Gastrocnemius medialis (tissue), 4 donors: ENCODE results near the gene GRIK4. TPM values are rescaled to one million over a fixed set of nuclear protein-coding genes. Genes with fewer than 3 reads are reported as not detected.

ENCODE experiments used
- ATAC-seq, 2 donors: fragments of 150-250 bp; one replicate each; pipeline ENCODE4 v1.9.1; 2016
- DNase-seq, 2 donors: peaks; one replicate each; pipeline ENCODE4 v3.0.0-alpha.2; 2019
- H3K27ac ChIP-seq, 4 donors: fragments of 200-600 bp; sonication (generic); 1 replicate in 1 of 4; 2 replicates in 3 of 4; pipeline ENCODE4 v1.5.1; 2016 to 2018; ENCODE audit warnings: mild to moderate bottlenecking in 2 of 4, moderate library complexity in 1 of 4
- H3K27me3 ChIP-seq, 3 donors: fragments of 200-600 bp; sonication (generic) in 2 of 3; 1 replicate in 1 of 3; 2 replicates in 2 of 3; pipeline versions ENCODE4 v1.5.1 to v1.6.0; 2016 to 2019; ENCODE audit warnings: mild to moderate bottlenecking in 1 of 3, moderate library complexity in 1 of 3
- H3K36me3 ChIP-seq, 2 donors: fragments of 200-600 bp; sonication (generic) in 1 of 2; one replicate each; pipeline ENCODE4 v1.5.1; 2017 to 2018
- H3K4me1 ChIP-seq, 2 donors: fragments of 200-600 bp; sonication (generic) in 1 of 2; one replicate each; pipeline ENCODE4 v1.5.1; 2016 to 2017; ENCODE audit warnings: mild to moderate bottlenecking in 2 of 2
- H3K4me3 ChIP-seq, 4 donors: fragments of 200-600 bp; sonication (generic) in 3 of 4; 1 replicate in 1 of 4; 2 replicates in 3 of 4; pipeline ENCODE4 v1.5.1; 2016 to 2019; ENCODE audit warnings: mild to moderate bottlenecking in 2 of 4
- H3K9me3 ChIP-seq, 3 donors: fragments of 200-600 bp; sonication (generic) in 2 of 3; 1 replicate in 1 of 3; 2 replicates in 2 of 3; pipeline ENCODE4 v1.5.1; 2016 to 2019
- POLR2A ChIP-seq, 2 donors: fragments of 450-650 bp; IDR thresholded peaks; one replicate each; pipeline ENCODE4 v1.6.1; 2017; ENCODE audit warnings: antibody characterized with exemption in 2 of 2, mild to moderate bottlenecking in 2 of 2, moderate library complexity in 2 of 2
- in situ Hi-C, 4 donors: fragments of 200-750 bp; cut with MboI; loops; one replicate each; pipeline versions ENCODE4 v1.15.0 to v1.8.0; 2017; ENCODE audit warnings: low sequenced_read_pairs in 4 of 4
- intact Hi-C: fragments of 100-400 bp; cut with DNase I; formaldehyde crosslinking; loops from one replicate; pipeline ENCODE4 v1.15.1; 2023; ENCODE audit warnings: low total_unique reads
- total RNA-seq, 4 donors: library from RNA; depleted of rRNA; stranded (reverse); fragments of >200 nt; gene quantifications; one replicate each; pipeline versions ENCODE4 v1.1.0 to v1.2.3, GENCODE V29; 2016
- TF ChIP-seq, protein P1 (sequence below), 5 experiments: fragments of 450-650 bp in 3 of 5; fragments of 200-600 bp in 2 of 5; sonication (generic) in 2 of 5; IDR thresholded peaks in 4 of 5; conservative IDR thresholded peaks in 1 of 5; 1 replicate in 4 of 5; 2 replicates in 1 of 5; pipeline ENCODE4 v1.5.1; 2016 to 2019; ENCODE audit warnings: antibody characterized with exemption in 5 of 5, mild to moderate bottlenecking in 3 of 5, moderate library complexity in 3 of 5

Gene GRIK4
- total RNA-seq, 4 donors from 2014 or later: 0.42 TPM; not detected in 3

GRCh38 chr11:120666121-120666639 is 154.6 kb downstream of the GRIK4 start:
- TF ChIP-seq, protein P1, sequence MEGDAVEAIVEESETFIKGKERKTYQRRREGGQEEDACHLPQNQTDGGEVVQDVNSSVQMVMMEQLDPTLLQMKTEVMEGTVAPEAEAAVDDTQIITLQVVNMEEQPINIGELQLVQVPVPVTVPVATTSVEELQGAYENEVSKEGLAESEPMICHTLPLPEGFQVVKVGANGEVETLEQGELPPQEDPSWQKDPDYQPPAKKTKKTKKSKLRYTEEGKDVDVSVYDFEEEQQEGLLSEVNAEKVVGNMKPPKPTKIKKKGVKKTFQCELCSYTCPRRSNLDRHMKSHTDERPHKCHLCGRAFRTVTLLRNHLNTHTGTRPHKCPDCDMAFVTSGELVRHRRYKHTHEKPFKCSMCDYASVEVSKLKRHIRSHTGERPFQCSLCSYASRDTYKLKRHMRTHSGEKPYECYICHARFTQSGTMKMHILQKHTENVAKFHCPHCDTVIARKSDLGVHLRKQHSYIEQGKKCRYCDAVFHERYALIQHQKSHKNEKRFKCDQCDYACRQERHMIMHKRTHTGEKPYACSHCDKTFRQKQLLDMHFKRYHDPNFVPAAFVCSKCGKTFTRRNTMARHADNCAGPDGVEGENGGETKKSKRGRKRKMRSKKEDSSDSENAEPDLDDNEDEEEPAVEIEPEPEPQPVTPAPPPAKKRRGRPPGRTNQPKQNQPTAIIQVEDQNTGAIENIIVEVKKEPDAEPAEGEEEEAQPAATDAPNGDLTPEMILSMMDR (IDR thresholded peaks at IDR 0.05 in 4 of 5, conservative IDR thresholded peaks at IDR 0.05 in 1 of 5): no peak
- TF ChIP-seq POLR2A (IDR thresholded peaks at IDR 0.05): no peak
- DNase-seq (no peak), ATAC-seq (no peak)
- H3K9me3 ChIP-seq: no peaks in the 10 kb centered on the region
- intact Hi-C loops: no loop called here
- no peak overlapping the region for H3K27ac ChIP-seq
- in situ Hi-C loops: no loop called here
- no peaks in the 10 kb centered on the region for H3K4me1 ChIP-seq
- H3K27me3 ChIP-seq: peaks cover 0 to 5% (median 3%) of the 10 kb centered on the region in 3 donors
- no peak overlapping the region for H3K4me3 ChIP-seq
- H3K36me3 ChIP-seq: no peaks in the 10 kb centered on the region

GRCh38 chr11:120667281-120667680 is 155.7 kb downstream of the GRIK4 start:
- H3K27me3 ChIP-seq: peaks cover 0 to 5% (median 3%) of the 10 kb centered on the region in 3 donors
- H3K27ac ChIP-seq: no peak overlapping the region
- no peak for DNase-seq
- H3K4me3 ChIP-seq: no peak overlapping the region
- no peaks in the 10 kb centered on the region for H3K36me3 ChIP-seq
- H3K4me1 ChIP-seq: no peaks in the 10 kb centered on the region
- intact Hi-C loops (no loop called here), in situ Hi-C loops (no loop called here)
- TF ChIP-seq POLR2A (IDR thresholded peaks at IDR 0.05): no peak
- TF ChIP-seq, protein P1 (IDR thresholded peaks at IDR 0.05 in 4 of 5, conservative IDR thresholded peaks at IDR 0.05 in 1 of 5): no peak
- ATAC-seq: no peak
- no peaks in the 10 kb centered on the region for H3K9me3 ChIP-seq

DNA sequence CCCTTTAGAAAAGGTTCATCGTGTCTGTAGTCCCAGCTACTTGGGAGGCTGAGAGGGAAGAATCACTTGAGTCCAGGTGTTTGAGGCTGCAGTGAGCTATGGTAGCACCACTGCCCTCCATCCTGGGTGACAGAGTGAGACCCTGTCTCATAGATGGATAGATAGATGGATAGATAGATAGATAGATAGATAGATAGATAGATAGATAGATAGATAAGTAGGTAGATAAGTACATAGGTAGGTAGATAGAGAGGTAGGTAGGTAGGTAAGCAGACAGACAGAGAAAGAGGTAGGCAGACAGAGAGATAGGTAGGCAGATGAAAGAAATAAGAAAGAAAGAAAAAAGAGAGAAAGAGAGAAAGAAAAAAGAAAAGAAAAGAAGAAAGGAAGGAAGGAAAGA is 156.4 kb downstream of the GRIK4 start:
- in situ Hi-C loops: no loop called here
- TF ChIP-seq, protein P1 (IDR thresholded peaks at IDR 0.05 in 4 of 5, conservative IDR thresholded peaks at IDR 0.05 in 1 of 5): no peak
- no peak for TF ChIP-seq POLR2A (IDR thresholded peaks at IDR 0.05)
- H3K27ac ChIP-seq: no peak overlapping the region
- H3K27me3 ChIP-seq: peaks cover 0 to 5% (median 3%) of the 10 kb centered on the region in 3 donors
- H3K9me3 ChIP-seq: no peaks in the 10 kb centered on the region
- H3K4me3 ChIP-seq: no peak overlapping the region
- H3K4me1 ChIP-seq: no peaks in the 10 kb centered on the region
- ATAC-seq (no peak), DNase-seq (no peak)
- no peaks in the 10 kb centered on the region for H3K36me3 ChIP-seq
- intact Hi-C loops: no loop called here

GRCh38 chr11:120668537-120668936 is 157.0 kb downstream of the GRIK4 start:
- TF ChIP-seq, protein P1 (IDR thresholded peaks at IDR 0.05 in 4 of 5, conservative IDR thresholded peaks at IDR 0.05 in 1 of 5): no peak
- TF ChIP-seq POLR2A (IDR thresholded peaks at IDR 0.05): no peak
- intact Hi-C loops (no loop called here), in situ Hi-C loops (no loop called here)
- Histone ChIP-seq H3K9me3 (no peaks in the 10 kb centered on the region), H3K4me1 (no peaks in the 10 kb centered on the region), H3K27me3 (peaks cover 0 to 5% (median 3%) of the 10 kb centered on the region in 3 donors), H3K36me3 (no peaks in the 10 kb centered on the region), H3K27ac (no peak overlapping the region), H3K4me3 (no peak overlapping the region)
- ATAC-seq (no peak), DNase-seq (no peak)

- ATAC-seq (no peak), DNase-seq (no peak)
- intact Hi-C loops (no loop called here), in situ Hi-C loops (no loop called here)
- TF ChIP-seq POLR2A (IDR thresholded peaks at IDR 0.05): no peak
- Histone ChIP-seq H3K4me1 (no peaks in the 10 kb centered on the region), H3K4me3 (no peak overlapping the region), H3K27me3 (no peaks in the 10 kb centered on the region), H3K36me3 (no peaks in the 10 kb centered on the region), H3K9me3 (no peaks in the 10 kb centered on the region), H3K27ac (no peak overlapping the region)
These were observed 163.0 kb downstream of the GRIK4 start for GRCh38 chr11:120674542-120674941.
